ENCODE measurements around the gene LIN28A. TPM values are rescaled to one million over a fixed set of nuclear protein-coding genes. Genes with fewer than 3 reads are reported as not detected.

Gene LIN28A
- total RNA-seq, 3 donors from 2014 or later (not counting 1 experiment from before 2014, with no cell fraction given) = not detected

GRCh38 chr1:26404641-26405040 is 6.0 kb upstream of the LIN28A start:
- H3K27me3 ChIP-seq (ENCODE audit: control insufficient read depth, insufficient read depth, low read length) = peaks cover 13% of the 10 kb centered on the region
- H3K4me3 Mint-ChIP-seq = no peak overlapping the region
- no peak overlapping the region for H3K4me3 ChIP-seq (ENCODE audit: low read length)
- H3K4me1 Mint-ChIP-seq = peaks cover 9 to 13% of the 10 kb centered on the region in 2 donors
- no peak for TF ChIP-seq CTCF (IDR thresholded peaks at IDR 0.05)
- peaks cover 56 to 59% of the 10 kb centered on the region in 2 donors for H3K27me3 Mint-ChIP-seq (ENCODE audit: low read depth in 2 of 2)
- H3K36me3 ChIP-seq (ENCODE audit: control insufficient read depth, insufficient read depth, low read length) = no peaks in the 10 kb centered on the region
- no peaks in the 10 kb centered on the region for H3K9me3 ChIP-seq (ENCODE audit: control insufficient read depth, insufficient read depth, low read length)
- DNase-seq (no peak), ATAC-seq (no peak)
- intact Hi-C loops (cut with micrococcal nuclease) = no loop called here
- no peaks in the 10 kb centered on the region for H3K36me3 Mint-ChIP-seq
- 100% methylated on average over 1 of the region's 2 CpGs for WGBS (ENCODE audit: insufficient coverage)
- no peak overlapping the region for H3K27ac Mint-ChIP-seq
- no peak overlapping the region for H3K27ac ChIP-seq (ENCODE audit: low read length)
- no peaks in the 10 kb centered on the region for H3K9me3 Mint-ChIP-seq
- peaks cover 11% of the 10 kb centered on the region for H3K4me1 ChIP-seq (ENCODE audit: control insufficient read depth, insufficient read depth, low read length)

- Histone ChIP-seq H3K27ac (ENCODE audit: low read length) (no peak overlapping the region), H3K9me3 (ENCODE audit: control insufficient read depth, insufficient read depth, low read length) (no peaks in the 10 kb centered on the region), H3K27me3 (ENCODE audit: control insufficient read depth, insufficient read depth, low read length) (peaks cover 19% of the 10 kb centered on the region), H3K4me3 (ENCODE audit: low read length) (no peak overlapping the region), H3K36me3 (ENCODE audit: control insufficient read depth, insufficient read depth, low read length) (no peaks in the 10 kb centered on the region), H3K4me1 (ENCODE audit: control insufficient read depth, insufficient read depth, low read length) (peaks cover 12% of the 10 kb centered on the region)
- 88% methylated on average over 6 of the region's 7 CpGs for WGBS (ENCODE audit: insufficient coverage)
- DNase-seq (no peak), ATAC-seq (no peak)
- peaks cover 59 to 60% of the 10 kb centered on the region in 2 donors for H3K27me3 Mint-ChIP-seq (ENCODE audit: low read depth in 2 of 2)
- H3K4me3 Mint-ChIP-seq = no peak overlapping the region
- intact Hi-C loops (cut with micrococcal nuclease) = no loop called here
- no peaks in the 10 kb centered on the region for H3K9me3 Mint-ChIP-seq
- H3K4me1 Mint-ChIP-seq = peaks cover 9 to 16% of the 10 kb centered on the region in 2 donors
- no peaks in the 10 kb centered on the region for H3K36me3 Mint-ChIP-seq
- no peak overlapping the region for H3K27ac Mint-ChIP-seq
- no peak for TF ChIP-seq CTCF (IDR thresholded peaks at IDR 0.05)
Observed at GRCh38 chr1:26405281-26405915, 5.2 kb upstream of the LIN28A start.

GRCh38 chr1:26408604-26409003 is 2.0 kb upstream of the LIN28A start:
- WGBS (ENCODE audit: insufficient coverage) = 2% methylated on average over 12 of the region's 12 CpGs

More at GRCh38 chr1:26408604-26409003, 2.0 kb upstream of the LIN28A start:
- peak; percentile 86 to 99 (median 97) for ATAC-seq
- Mint-ChIP-seq H3K4me3 (no peak overlapping the region), H3K27ac (no peak overlapping the region), H3K4me1 (peaks cover 9 to 29% of the 10 kb centered on the region in 2 donors), H3K9me3 (no peaks in the 10 kb centered on the region), H3K36me3 (no peaks in the 10 kb centered on the region), H3K27me3 (ENCODE audit: low read depth in 2 of 2) (peaks cover 56 to 70% of the 10 kb centered on the region in 2 donors)
- Histone ChIP-seq H3K27me3 (ENCODE audit: control insufficient read depth, insufficient read depth, low read length) (peaks cover 50% of the 10 kb centered on the region), H3K4me3 (ENCODE audit: low read length) (no peak overlapping the region), H3K36me3 (ENCODE audit: control insufficient read depth, insufficient read depth, low read length) (no peaks in the 10 kb centered on the region), H3K27ac (ENCODE audit: low read length) (no peak overlapping the region), H3K9me3 (ENCODE audit: control insufficient read depth, insufficient read depth, low read length) (no peaks in the 10 kb centered on the region), H3K4me1 (ENCODE audit: control insufficient read depth, insufficient read depth, low read length) (peaks cover 12% of the 10 kb centered on the region)
- peak; percentile 79 to 90 for DNase-seq
- intact Hi-C loops (cut with micrococcal nuclease) = no loop called here
- TF ChIP-seq CTCF (IDR thresholded peaks at IDR 0.05) = no peak

Measured in natural killer cell (primary cell).